Panc1 (cell line): ENCODE measurements around the gene RUNX1.

Source experiments
- CTCF ChIP-seq: fragments of 450-650 bp; IDR thresholded peaks from 2 replicates; pipeline ENCODE4 v1.5.1; 2017; ENCODE audit warnings: mild to moderate bottlenecking
- POLR2AphosphoS5 ChIP-seq: IDR thresholded peaks from 2 replicates; pipeline ENCODE4 v1.6.1; 2012; ENCODE audit warnings: mild to moderate bottlenecking, low read depth, low read length, moderate library complexity
- TCF7L2 ChIP-seq: IDR thresholded peaks from 2 replicates; pipeline ENCODE4 v1.6.1; 2011; ENCODE audit warnings: mild to moderate bottlenecking, low read depth, low read length, inconsistent platforms

GRCh38 chr21:35053356-35054096 lies 4.4 kb upstream of the RUNX1 start:
- TF ChIP-seq POLR2AphosphoS5 (no peak), CTCF (peak; percentile 28), TCF7L2 (no peak)
